HCT116 (cell line): Measurements from ENCODE around the gene IZUMO1R.

ENCODE experiments used
- CTCF ChIP-seq, 3 experiments: fragments of 200-600 bp in 1 of 3; sonication (generic) in 1 of 3; IDR thresholded peaks in 2 of 3; conservative IDR thresholded peaks in 1 of 3; 2 replicates each; pipeline ENCODE4 v1.5.1; 2012 to 2017; ENCODE audit warnings: low read depth in 2 of 3, low read length in 2 of 3, antibody characterized with exemption in 1 of 3, borderline replicate concordance in 1 of 3, control low read depth in 1 of 3, mild to moderate bottlenecking in 1 of 3, mixed read lengths in 1 of 3, mixed run types in 1 of 3, moderate library complexity in 1 of 3; ENCODE audit not compliant: insufficient read depth in 1 of 3
- EGR1 ChIP-seq: IDR thresholded peaks from 2 replicates; pipeline ENCODE4 v1.6.1; 2012; ENCODE audit warnings: low read depth
- EZH2 ChIP-seq: fragments of 200-600 bp; sonication (generic); IDR thresholded peaks from 2 replicates; pipeline ENCODE4 v1.6.1; 2017; ENCODE audit warnings: antibody characterized with exemption, mixed run types
- JUND ChIP-seq: IDR thresholded peaks from 2 replicates; pipeline ENCODE4 v1.6.1; 2012
- MAX ChIP-seq: IDR thresholded peaks from 2 replicates; pipeline ENCODE4 v1.6.1; 2012
- POLR2A ChIP-seq: IDR thresholded peaks from 2 replicates; pipeline ENCODE4 v1.7.0; 2011; ENCODE audit warnings: borderline replicate concordance; ENCODE audit not compliant: insufficient read depth, insufficient read length; ENCODE audit errors: extremely low read depth
- POLR2AphosphoS5 ChIP-seq: IDR thresholded peaks from 2 replicates; pipeline ENCODE4 v1.6.1; 2011; ENCODE audit warnings: mild to moderate bottlenecking, low read depth, low read length, moderate library complexity
- RAD21 ChIP-seq: IDR thresholded peaks from 2 replicates; pipeline ENCODE4 v1.6.1; 2012; ENCODE audit warnings: low read depth, mild to moderate bottlenecking
- SRF ChIP-seq: IDR thresholded peaks from 2 replicates; pipeline ENCODE4 v1.6.1; 2012; ENCODE audit warnings: low read depth
- TCF7L2 ChIP-seq: IDR thresholded peaks from 2 replicates; pipeline ENCODE4 v1.7.0; 2011; ENCODE audit warnings: borderline replicate concordance, inconsistent platforms; ENCODE audit not compliant: insufficient read depth, insufficient read length; ENCODE audit errors: extremely low read depth
- ZFX ChIP-seq: fragments of 450-650 bp; IDR thresholded peaks from 2 replicates; pipeline ENCODE4 v1.6.1; 2017
- ZNF274 ChIP-seq: fragments of 200-500 bp; sonication (Bioruptor generic); IDR thresholded peaks from 2 replicates; pipeline ENCODE4 v1.6.1; 2014; ENCODE audit warnings: mild to moderate bottlenecking, low read depth, low read length, inconsistent platforms
- TF ChIP-seq, protein P1 (sequence below): IDR thresholded peaks from 2 replicates; pipeline ENCODE4 v1.6.1; 2012; ENCODE audit warnings: low read depth

GRCh38 chr11:94275961-94276360 is 28.4 kb upstream of the IZUMO1R start:
- TF ChIP-seq CTCF (IDR thresholded peaks at IDR 0.05 in 2 of 3, conservative IDR thresholded peaks at IDR 0.05 in 1 of 3; ENCODE audit: borderline replicate concordance in 1 of 3, insufficient read depth in 1 of 3, low read depth in 2 of 3, low read length in 2 of 3) = no peak
- TF ChIP-seq EZH2 = no peak
- TF ChIP-seq POLR2A = no peak
- TF ChIP-seq ZNF274 = no peak
- no peak for TF ChIP-seq TCF7L2
- no peak for TF ChIP-seq JUND
- TF ChIP-seq, protein P1, sequence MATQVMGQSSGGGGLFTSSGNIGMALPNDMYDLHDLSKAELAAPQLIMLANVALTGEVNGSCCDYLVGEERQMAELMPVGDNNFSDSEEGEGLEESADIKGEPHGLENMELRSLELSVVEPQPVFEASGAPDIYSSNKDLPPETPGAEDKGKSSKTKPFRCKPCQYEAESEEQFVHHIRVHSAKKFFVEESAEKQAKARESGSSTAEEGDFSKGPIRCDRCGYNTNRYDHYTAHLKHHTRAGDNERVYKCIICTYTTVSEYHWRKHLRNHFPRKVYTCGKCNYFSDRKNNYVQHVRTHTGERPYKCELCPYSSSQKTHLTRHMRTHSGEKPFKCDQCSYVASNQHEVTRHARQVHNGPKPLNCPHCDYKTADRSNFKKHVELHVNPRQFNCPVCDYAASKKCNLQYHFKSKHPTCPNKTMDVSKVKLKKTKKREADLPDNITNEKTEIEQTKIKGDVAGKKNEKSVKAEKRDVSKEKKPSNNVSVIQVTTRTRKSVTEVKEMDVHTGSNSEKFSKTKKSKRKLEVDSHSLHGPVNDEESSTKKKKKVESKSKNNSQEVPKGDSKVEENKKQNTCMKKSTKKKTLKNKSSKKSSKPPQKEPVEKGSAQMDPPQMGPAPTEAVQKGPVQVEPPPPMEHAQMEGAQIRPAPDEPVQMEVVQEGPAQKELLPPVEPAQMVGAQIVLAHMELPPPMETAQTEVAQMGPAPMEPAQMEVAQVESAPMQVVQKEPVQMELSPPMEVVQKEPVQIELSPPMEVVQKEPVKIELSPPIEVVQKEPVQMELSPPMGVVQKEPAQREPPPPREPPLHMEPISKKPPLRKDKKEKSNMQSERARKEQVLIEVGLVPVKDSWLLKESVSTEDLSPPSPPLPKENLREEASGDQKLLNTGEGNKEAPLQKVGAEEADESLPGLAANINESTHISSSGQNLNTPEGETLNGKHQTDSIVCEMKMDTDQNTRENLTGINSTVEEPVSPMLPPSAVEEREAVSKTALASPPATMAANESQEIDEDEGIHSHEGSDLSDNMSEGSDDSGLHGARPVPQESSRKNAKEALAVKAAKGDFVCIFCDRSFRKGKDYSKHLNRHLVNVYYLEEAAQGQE = no peak
- no peak for TF ChIP-seq ZFX
- no peak for TF ChIP-seq POLR2AphosphoS5
- no peak for TF ChIP-seq MAX
- TF ChIP-seq EGR1 = no peak
- TF ChIP-seq SRF = no peak
- no peak for TF ChIP-seq RAD21
